NCI-H2196 treated with DMSO at 0.1 percent for 48 hours (cell line): Measurements from ENCODE around the gene CXCL14.
"Not testable (repeated sequence)": the region's sequence is repeated elsewhere in the genome, so short reads cannot be mapped to it uniquely, and the experiment has no call there.

ENCODE experiments used
- DNase-seq: peaks from one replicate; lab custom pipeline; 2025; ENCODE audit not compliant: unreplicated experiment; lab: John Stamatoyannopoulos, UW

Gene CXCL14

GRCh38 chr5:135545099-135545498 lies 33.7 kb downstream of the CXCL14 start:
- DNase-seq, result no peak

DNA sequence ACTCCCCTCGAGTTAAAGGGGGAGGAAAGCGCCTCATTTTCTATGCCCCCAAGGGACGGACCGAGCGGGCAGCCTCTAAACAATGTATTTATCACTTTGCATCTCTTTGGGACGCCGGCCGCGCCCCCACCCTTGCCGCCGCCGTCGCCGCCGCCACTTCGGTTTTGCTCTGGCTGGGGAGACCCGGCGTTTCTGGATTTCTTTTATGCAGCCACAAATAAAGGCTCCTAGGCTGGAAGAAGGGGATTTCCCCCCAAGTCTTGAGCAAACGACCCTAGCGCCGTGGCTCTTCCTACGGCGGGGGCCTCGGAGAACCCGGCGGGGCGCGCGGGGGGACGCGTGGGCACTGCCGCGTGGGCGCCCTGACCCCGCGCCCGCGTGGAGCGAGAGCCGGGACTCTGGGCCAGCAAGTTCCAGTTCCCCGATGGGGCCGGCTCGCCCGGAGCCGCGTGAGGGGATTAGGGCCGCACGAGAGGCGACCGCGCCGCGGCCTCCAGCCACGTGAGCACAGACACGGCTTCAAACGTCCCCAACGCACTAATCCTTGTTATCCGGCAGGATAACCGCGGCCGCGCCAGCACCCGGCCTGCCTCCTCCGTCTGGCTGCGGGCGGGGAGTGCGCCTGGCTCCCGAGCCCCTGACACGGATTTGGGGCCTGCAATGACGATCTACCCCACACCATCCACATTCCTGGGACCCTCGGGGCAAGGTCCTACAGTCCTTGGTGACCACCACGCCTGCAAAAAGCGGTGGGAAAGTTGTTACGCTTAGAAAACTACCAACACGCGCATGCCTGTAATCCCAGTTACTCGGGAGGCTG lies 35.1 kb downstream of the CXCL14 start:
- DNase-seq, result no peak

DNA sequence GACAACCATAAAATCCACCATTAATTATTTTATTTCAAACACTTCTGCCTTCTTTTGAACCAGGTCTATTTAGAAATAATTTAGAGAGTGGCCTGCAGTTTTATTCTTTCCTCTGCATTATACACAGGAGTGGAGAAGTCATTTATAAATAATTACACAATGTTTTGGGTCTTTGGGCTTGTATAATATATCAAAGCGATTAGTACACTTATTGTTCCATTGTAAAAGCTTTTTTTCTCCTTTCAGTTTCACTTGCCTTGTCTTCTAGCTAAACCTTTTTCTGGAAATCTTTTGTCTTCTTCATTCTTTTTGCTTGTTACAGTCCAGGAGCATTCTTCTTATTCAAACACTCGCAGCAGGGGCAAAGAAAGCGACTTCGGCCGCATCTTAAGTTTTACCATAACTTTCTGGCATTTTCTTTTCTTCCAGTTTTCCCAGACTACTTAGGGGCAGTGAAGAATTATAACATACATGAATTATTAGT lies 35.7 kb downstream of the CXCL14 start:
- DNase-seq, result no peak

GRCh38 chr5:135541807-135542502 lies 36.8 kb downstream of the CXCL14 start:
- no peak for DNase-seq

GRCh38 chr5:135539430-135540005 lies 39.3 kb downstream of the CXCL14 start:
- no peak for DNase-seq

- no peak for DNase-seq
These were observed 40.5 kb downstream of the CXCL14 start for GRCh38 chr5:135538261-135538660.

DNA sequence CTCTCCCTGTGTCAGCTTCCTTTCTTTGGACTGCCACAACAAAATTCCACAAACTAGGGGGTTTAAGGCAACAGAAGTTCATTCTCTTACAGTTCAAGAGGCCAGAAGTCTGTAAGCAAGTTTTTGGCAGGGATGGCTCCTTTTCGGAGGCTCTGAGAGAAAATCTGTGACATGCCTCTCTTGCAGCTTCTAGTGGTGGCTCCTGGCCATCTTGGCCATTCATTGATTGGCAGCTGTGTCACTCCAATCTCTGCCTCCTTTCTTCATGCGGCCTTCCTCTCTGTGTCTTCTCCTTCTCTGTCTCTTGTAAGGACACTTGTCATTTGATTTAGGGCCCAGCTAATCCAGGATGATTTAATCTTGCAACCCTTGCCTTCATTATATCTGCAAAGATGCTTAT lies 41.0 kb downstream of the CXCL14 start:
- no peak for DNase-seq

DNA sequence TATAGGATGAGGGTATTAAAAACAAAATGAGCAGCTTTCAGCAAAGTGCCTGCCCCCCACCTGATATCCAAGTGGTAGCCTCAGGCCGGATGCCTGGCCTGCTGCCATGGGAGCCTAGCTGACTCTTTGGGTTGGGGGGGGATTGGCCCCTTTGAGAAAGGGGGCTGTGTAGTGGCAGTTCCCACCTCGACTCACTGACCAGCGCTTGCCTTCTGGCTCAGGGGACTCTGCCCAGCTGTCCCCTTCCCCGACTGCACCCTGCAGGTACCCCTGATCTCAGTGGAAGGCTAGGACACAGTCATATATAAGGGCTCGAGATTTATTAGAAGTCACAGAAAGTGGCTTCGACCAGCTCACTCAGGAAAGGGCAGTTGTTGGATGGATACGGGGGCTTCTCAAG lies 41.5 kb downstream of the CXCL14 start:
- DNase-seq, result no peak

GRCh38 chr5:135535820-135536801 lies 42.7 kb downstream of the CXCL14 start, which contains the start of gene NEUROG1:
TSS of gene NEUROG1 (minus strand) at chr5:135535964. CDS start at chr5:135535690, 274 bp downstream.
- DNase-seq, result peak; percentile 41

DNA sequence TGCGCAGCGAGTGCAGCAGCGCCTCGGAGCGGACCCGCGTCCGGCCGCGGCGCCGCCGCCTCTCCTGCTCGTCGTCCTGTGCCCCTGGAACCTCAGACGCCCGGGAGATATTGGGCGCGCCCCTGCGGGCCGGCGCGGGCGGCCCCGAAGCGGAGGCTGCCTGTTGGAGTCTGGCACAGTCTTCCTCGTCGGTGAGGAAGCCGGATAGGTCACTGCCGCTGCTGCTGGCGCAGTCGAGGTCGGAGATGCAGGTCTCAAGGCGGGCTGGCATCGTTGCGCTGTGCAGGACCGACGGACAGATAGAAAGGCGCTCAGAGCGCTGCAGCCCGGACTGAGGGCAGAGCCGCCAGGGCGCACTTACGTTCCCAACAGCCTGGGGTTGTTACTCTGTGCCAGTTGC lies 43.4 kb downstream of the CXCL14 start:
- DNase-seq, result no peak

DNA sequence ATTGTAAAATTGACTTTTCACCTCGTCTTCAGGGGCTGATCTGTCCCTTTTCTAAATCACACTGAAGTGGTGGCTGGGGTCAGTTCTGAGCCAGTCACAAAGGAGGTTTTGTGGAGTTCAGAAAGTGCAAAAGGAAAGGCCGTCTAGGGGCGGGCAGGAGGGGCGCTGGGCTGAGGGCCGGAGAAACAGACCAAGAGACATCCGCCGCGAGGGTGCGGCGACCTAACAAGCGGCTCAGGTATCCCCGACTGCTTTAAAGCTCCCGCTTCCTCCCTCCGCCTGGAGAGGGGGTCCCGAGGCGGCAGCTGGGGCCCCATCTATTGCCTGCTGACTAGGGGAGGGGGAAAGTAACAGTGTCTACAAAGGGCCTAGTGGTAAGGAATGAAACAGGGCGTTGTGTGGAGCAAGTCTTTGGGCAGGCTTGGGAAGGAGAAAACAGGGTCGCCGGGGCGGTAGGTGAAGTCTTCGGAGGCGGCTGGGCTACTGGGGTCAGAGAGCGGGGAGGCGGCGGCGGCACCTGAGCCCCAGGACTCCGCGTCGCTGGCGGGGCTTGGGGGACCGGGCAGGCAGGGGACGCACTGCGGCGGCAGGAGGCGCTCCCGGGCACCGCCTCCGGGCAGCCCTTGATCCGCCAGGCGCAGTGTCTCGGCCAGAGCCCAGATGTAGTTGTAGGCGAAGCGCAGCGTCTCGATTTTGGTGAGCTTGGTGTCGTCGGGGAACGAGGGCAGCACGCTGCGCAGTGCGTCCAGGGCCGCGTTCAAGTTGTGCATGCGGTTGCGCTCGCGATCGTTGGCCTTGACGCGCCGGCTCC lies 44.0 kb downstream of the CXCL14 start:
- no peak for DNase-seq

DNA sequence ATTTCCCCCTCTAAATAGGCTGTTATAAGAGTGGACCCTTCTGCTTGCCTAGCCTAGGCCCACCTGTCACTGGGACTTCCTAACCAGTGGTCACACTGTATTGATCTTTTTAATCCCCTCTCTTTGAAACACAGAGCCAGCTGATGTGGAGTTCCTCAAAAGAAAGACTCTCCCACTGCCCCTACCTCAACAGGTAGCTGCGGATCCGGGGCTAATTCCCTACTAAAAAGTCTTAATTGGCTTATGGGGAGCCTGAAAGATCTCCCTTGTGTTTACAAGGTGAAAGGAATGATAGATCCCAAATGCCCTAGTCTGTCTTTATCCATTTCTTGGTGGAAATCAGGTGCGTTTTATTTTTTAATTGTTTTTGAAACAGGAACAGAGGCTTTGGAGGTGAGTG lies 45.0 kb downstream of the CXCL14 start:
- DNase-seq, result no peak

DNA sequence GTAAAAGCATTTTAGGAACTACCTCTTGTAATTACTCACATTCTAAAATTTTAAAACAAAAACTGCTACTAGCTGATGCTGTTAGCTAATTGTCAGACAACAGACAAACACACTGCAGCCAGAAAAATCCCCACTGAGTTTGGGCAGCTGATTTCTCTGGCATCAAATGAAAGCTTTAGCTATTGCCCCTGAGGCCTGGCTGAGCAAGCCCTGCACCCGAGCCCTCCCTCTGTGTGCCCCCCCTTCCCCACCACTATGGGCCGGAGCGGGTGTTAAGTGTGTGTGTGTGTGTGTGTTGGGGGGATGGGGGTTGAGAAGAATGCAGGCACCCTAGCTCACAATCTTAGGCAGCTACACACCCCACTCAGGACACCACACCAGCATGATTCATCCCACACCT lies 45.5 kb downstream of the CXCL14 start:
- no peak for DNase-seq

- not testable (repeated sequence) for DNase-seq
These were observed 49.2 kb downstream of the CXCL14 start for GRCh38 chr5:135529576-135529975.

DNA sequence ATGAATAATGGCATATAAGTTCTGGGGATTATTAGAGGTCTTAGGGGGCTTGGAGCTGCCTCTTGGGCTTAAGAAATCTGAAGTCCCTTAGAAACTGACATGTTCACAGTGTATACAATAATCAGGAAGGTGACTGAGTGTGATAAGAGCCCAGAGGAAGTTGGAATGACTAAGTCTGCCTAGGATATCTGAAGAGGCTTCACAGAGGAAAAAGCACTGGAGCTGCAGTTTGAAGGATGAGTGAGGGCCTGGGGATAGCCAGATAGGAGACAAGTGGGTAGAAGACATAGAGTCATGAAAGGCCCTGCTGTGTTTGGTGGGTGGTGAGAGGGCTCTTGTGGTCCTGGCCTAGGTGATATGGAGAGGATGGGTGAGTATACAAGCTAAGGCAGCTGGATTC lies 51.9 kb downstream of the CXCL14 start:
- DNase-seq, result no peak

DNA sequence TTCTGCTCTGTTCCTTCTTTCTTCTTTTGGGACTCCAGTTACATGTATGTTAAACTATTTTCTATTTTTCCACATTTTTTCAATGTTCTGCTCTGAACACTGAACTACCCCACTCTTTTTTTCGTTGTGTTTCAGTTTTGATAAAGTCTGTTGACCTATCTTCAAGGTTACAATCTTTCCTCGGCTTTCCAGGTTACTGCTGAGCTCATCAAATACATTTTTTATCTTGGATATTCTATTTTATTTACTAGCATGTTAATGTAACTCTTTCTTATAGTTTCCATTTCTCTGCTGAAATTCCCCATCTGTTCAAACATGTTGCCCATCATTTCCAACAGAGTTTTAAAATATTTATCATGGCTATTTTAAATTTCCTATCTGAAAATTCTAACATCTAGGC lies 56.8 kb downstream of the CXCL14 start:
- DNase-seq, result no peak
